HepG2 (cell line): ENCODE measurements around the gene ZACN. TPM values are rescaled to one million over a fixed set of nuclear protein-coding genes. Genes with fewer than 3 reads are reported as not detected.
A peak's percentile ranks its signal among the peaks of the same experiment; 100 is the strongest.

ENCODE experiments used
- CHCHD3 ChIP-seq: sonication (generic); formaldehyde crosslinking; IDR thresholded peaks from 2 replicates; pipeline ENCODE4 v1.8.0; 2022; ENCODE audit warnings: mild to moderate bottlenecking, missing genetic modification reagents, moderate library complexity
- ELF4 ChIP-seq: sonication (generic); formaldehyde crosslinking; IDR thresholded peaks from 2 replicates; pipeline ENCODE4 v1.5.0; 2020; ENCODE audit warnings: missing genetic modification reagents, mild to moderate bottlenecking, moderate library complexity, borderline replicate concordance
- FOXA3 ChIP-seq: IDR thresholded peaks from 2 replicates; pipeline ENCODE4 v1.6.1; 2016; ENCODE audit warnings: missing genetic modification reagents, missing compliant biosample characterization
- GATA4 ChIP-seq: sonication (generic); IDR thresholded peaks from 2 replicates; pipeline ENCODE4 v1.6.1; 2016; ENCODE audit warnings: antibody characterized with exemption, low read depth, borderline replicate concordance
- KMT2B ChIP-seq: IDR thresholded peaks from 2 replicates; pipeline ENCODE4 v1.6.1; 2016; ENCODE audit warnings: missing genetic modification reagents, missing compliant biosample characterization
- MAFK ChIP-seq, 2 experiments: IDR thresholded peaks in 1 of 2; conservative IDR thresholded peaks in 1 of 2; 2 replicates each; pipeline ENCODE4 v1.6.1; 2011; ENCODE audit warnings: improper control_type of control experiment in 2 of 2, low read length in 2 of 2
- NRL ChIP-seq: sonication (generic); formaldehyde crosslinking; IDR thresholded peaks from 2 replicates; pipeline ENCODE4 v1.5.0; 2020; ENCODE audit warnings: missing genetic modification reagents, mild to moderate bottlenecking, moderate library complexity, borderline replicate concordance
- REPIN1 ChIP-seq: sonication (generic); formaldehyde crosslinking; IDR thresholded peaks from 2 replicates; pipeline ENCODE4 v1.8.0; 2022; ENCODE audit warnings: missing genetic modification reagents, low read depth, mild to moderate bottlenecking, borderline replicate concordance
- SALL2 ChIP-seq: sonication (generic); formaldehyde crosslinking; IDR thresholded peaks from 2 replicates; pipeline ENCODE4 v1.8.1; 2023; ENCODE audit warnings: mild to moderate bottlenecking, missing genetic modification reagents, inconsistent platforms
- TARDBP ChIP-seq: sonication (generic); formaldehyde crosslinking; IDR thresholded peaks from 2 replicates; pipeline ENCODE4 v1.8.0; 2022; ENCODE audit warnings: mild to moderate bottlenecking, missing genetic modification reagents
- YEATS4 ChIP-seq: sonication (generic); formaldehyde crosslinking; IDR thresholded peaks from 2 replicates; pipeline ENCODE4 v1.4.0; 2020; ENCODE audit warnings: missing genetic modification reagents, borderline replicate concordance
- ZNF33B ChIP-seq: sonication (generic); formaldehyde crosslinking; IDR thresholded peaks from 2 replicates; pipeline ENCODE4 v1.5.1; 2020; ENCODE audit warnings: mild to moderate bottlenecking, missing genetic modification reagents
- ZNF777 ChIP-seq: sonication (generic); formaldehyde crosslinking; IDR thresholded peaks from 2 replicates; pipeline ENCODE4 v1.4.0; 2020; ENCODE audit warnings: missing genetic modification reagents
- ZNF816 ChIP-seq: sonication (generic); formaldehyde crosslinking; IDR thresholded peaks from 2 replicates; pipeline ENCODE4 v1.8.0; 2022; ENCODE audit warnings: missing genetic modification reagents, mild to moderate bottlenecking, borderline replicate concordance
- ZSCAN25 ChIP-seq: sonication (generic); formaldehyde crosslinking; IDR thresholded peaks from 2 replicates; pipeline ENCODE4 v1.8.0; 2022; ENCODE audit warnings: mild to moderate bottlenecking, missing genetic modification reagents
- polyA plus RNA-seq, 8 experiments: library from polyadenylated mRNA; depleted of rRNA in 3 of 8; stranded (reverse) in 7 of 8; unstranded in 1 of 8; fragments of >200 nt; fragmentation: Illumina TruSeq in 4 of 8; extraction: Trizol in 4 of 8; gene quantifications; 2 replicates each; pipeline versions ENCODE4 v1.2.1 to v1.2.3, GENCODE V29; 2011 to 2016; ENCODE audit warnings: low read depth in 4 of 8, missing spikeins in 1 of 8, mixed read lengths in 1 of 8; ENCODE audit not compliant: insufficient read depth in 1 of 8
- total RNA-seq, 5 experiments: library from RNA; depleted of rRNA; stranded (reverse); fragments of >200 nt; fragmentation: Illumina TruSeq; extraction: Trizol; gene quantifications; 2 replicates each; pipeline ENCODE4 v1.2.3, GENCODE V29; 2016; ENCODE audit warnings: low read depth in 1 of 5
- TF ChIP-seq, protein P1 (sequence below): sonication (generic); formaldehyde crosslinking; IDR thresholded peaks from 2 replicates; pipeline ENCODE4 v1.5.1; 2020; ENCODE audit warnings: mild to moderate bottlenecking, missing genetic modification reagents, borderline replicate concordance
- TF ChIP-seq, protein P2 (sequence below): sonication (generic); formaldehyde crosslinking; IDR thresholded peaks from 2 replicates; pipeline ENCODE4 v1.4.0; 2020; ENCODE audit warnings: mild to moderate bottlenecking, missing genetic modification reagents, borderline replicate concordance
- TF ChIP-seq, protein P3 (sequence below): sonication (generic); formaldehyde crosslinking; IDR thresholded peaks from 2 replicates; pipeline ENCODE4 v1.4.0; 2020; ENCODE audit warnings: missing genetic modification reagents, borderline replicate concordance
- TF ChIP-seq, protein P4 (sequence below): IDR thresholded peaks from 2 replicates; pipeline ENCODE4 v1.6.1; 2016; ENCODE audit warnings: missing compliant biosample characterization, missing genetic modification reagents, borderline replicate concordance

The ZACN gene
- total and polyA plus RNA-seq, 2 of the 13 experiments (the other 11 are each of a cell fraction or from before 2014, with no cell fraction given), result 0.11 to 0.15 TPM

DNA sequence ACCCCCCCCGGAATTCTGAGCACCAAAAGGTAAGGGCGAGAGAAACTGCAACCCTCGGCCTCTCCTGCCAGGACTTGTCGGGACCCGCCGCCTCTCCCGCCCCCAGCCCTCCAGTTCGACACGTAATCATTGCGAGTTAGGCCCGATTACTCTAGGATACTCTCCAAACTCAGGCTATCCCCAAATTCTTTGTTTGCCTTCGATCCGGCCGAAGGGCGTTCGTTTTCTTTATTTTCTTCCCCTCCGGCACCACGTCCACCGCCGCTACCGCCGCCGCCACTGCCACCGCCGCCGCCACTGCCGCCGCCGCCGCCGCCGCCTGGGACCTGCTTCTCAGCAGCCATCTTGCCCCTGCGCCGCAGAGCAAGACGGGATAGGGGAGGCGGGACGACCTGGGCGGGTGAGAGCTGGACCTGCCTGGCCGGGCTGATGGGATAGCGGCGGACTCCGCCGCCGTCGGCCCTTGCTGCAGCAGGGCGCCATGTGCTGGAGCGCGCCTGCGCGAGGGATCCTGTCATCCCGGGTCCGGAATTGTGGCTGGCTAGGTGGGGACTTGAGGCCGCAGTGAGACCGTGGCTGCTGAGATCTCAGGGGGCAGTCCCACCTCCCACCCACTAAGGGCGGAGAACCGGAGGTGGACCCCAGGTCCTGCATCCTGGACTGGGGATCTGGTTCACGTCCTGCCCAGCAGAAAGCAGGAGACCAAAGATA is 6.7 kb upstream of the ZACN start, which contains the start of gene SRP68 (continued):
- TF ChIP-seq, protein P1, sequence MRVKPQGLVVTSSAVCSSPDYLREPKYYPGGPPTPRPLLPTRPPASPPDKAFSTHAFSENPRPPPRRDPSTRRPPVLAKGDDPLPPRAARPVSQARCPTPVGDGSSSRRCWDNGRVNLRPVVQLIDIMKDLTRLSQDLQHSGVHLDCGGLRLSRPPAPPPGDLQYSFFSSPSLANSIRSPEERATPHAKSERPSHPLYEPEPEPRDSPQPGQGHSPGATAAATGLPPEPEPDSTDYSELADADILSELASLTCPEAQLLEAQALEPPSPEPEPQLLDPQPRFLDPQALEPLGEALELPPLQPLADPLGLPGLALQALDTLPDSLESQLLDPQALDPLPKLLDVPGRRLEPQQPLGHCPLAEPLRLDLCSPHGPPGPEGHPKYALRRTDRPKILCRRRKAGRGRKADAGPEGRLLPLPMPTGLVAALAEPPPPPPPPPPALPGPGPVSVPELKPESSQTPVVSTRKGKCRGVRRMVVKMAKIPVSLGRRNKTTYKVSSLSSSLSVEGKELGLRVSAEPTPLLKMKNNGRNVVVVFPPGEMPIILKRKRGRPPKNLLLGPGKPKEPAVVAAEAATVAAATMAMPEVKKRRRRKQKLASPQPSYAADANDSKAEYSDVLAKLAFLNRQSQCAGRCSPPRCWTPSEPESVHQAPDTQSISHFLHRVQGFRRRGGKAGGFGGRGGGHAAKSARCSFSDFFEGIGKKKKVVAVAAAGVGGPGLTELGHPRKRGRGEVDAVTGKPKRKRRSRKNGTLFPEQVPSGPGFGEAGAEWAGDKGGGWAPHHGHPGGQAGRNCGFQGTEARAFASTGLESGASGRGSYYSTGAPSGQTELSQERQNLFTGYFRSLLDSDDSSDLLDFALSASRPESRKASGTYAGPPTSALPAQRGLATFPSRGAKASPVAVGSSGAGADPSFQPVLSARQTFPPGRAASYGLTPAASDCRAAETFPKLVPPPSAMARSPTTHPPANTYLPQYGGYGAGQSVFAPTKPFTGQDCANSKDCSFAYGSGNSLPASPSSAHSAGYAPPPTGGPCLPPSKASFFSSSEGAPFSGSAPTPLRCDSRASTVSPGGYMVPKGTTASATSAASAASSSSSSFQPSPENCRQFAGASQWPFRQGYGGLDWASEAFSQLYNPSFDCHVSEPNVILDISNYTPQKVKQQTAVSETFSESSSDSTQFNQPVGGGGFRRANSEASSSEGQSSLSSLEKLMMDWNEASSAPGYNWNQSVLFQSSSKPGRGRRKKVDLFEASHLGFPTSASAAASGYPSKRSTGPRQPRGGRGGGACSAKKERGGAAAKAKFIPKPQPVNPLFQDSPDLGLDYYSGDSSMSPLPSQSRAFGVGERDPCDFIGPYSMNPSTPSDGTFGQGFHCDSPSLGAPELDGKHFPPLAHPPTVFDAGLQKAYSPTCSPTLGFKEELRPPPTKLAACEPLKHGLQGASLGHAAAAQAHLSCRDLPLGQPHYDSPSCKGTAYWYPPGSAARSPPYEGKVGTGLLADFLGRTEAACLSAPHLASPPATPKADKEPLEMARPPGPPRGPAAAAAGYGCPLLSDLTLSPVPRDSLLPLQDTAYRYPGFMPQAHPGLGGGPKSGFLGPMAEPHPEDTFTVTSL (CRISPR knock-in tag), result no peak; the same call in 1 of the 2 replicates
- TF ChIP-seq KMT2B (peak; percentile 91), GATA4 (peak; percentile 40; the same call in 1 of the 2 replicates), TARDBP (CRISPR knock-in tag) (peak; percentile 96), REPIN1 (CRISPR knock-in tag) (peak; percentile 99; the same call in 1 of the 2 replicates), CHCHD3 (CRISPR knock-in tag) (peak; percentile 92), SALL2 (CRISPR knock-in tag) (peak; percentile 99), FOXA3 (CRISPR knock-in tag) (peak; percentile 75), ZSCAN25 (CRISPR knock-in tag) (peak; percentile 85), ELF4 (CRISPR knock-in tag) (no peak), ZNF816 (CRISPR knock-in tag) (peak; percentile 90; the same call in 1 of the 2 replicates), ZNF777 (CRISPR knock-in tag) (peak; percentile 55; the same call in 1 of the 2 replicates), MAFK (conservative IDR thresholded peaks at IDR 0.05 in 1 of 2, IDR thresholded peaks at IDR 0.05 in 1 of 2; ENCODE audit: low read length in 2 of 2) (no peak), NRL (peak; percentile 89), YEATS4 (CRISPR knock-in tag) (peak; percentile 79), ZNF33B (peak; percentile 79)
- TF ChIP-seq, protein P2, sequence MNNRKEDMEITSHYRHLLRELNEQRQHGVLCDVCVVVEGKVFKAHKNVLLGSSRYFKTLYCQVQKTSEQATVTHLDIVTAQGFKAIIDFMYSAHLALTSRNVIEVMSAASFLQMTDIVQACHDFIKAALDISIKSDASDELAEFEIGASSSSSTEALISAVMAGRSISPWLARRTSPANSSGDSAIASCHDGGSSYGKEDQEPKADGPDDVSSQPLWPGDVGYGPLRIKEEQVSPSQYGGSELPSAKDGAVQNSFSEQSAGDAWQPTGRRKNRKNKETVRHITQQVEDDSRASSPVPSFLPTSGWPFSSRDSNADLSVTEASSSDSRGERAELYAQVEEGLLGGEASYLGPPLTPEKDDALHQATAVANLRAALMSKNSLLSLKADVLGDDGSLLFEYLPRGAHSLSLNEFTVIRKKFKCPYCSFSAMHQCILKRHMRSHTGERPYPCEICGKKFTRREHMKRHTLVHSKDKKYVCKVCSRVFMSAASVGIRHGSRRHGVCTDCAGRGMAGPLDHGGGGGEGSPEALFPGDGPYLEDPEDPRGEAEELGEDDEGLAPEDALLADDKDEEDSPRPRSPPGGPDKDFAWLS (CRISPR knock-in tag), result peak; percentile 76; the same call in 1 of the 2 replicates
- TF ChIP-seq, protein P3, sequence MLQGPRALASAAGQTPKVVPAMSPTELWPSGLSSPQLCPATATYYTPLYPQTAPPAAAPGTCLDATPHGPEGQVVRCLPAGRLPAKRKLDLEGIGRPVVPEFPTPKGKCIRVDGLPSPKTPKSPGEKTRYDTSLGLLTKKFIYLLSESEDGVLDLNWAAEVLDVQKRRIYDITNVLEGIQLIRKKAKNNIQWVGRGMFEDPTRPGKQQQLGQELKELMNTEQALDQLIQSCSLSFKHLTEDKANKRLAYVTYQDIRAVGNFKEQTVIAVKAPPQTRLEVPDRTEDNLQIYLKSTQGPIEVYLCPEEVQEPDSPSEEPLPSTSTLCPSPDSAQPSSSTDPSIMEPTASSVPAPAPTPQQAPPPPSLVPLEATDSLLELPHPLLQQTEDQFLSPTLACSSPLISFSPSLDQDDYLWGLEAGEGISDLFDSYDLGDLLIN (CRISPR knock-in tag), result no peak
- TF ChIP-seq, protein P4, sequence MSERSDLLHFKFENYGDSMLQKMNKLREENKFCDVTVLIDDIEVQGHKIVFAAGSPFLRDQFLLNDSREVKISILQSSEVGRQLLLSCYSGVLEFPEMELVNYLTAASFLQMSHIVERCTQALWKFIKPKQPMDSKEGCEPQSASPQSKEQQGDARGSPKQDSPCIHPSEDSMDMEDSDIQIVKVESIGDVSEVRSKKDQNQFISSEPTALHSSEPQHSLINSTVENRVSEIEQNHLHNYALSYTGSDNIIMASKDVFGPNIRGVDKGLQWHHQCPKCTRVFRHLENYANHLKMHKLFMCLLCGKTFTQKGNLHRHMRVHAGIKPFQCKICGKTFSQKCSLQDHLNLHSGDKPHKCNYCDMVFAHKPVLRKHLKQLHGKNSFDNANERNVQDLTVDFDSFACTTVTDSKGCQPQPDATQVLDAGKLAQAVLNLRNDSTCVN (CRISPR knock-in tag), result peak; percentile 71; the same call in 1 of the 2 replicates
